ENCODE measurements around the gene ANKRD53. TPM values are rescaled to one million over a fixed set of nuclear protein-coding genes. Genes with fewer than 3 reads are reported as not detected.
A peak's percentile ranks its signal among the peaks of the same experiment; 100 is the strongest.

The ANKRD53 gene
- total RNA-seq = 0.31 TPM

- DNase-seq = peak; percentile 54
Measured at GRCh38 chr2:70978341-70979179, at the start of gene ANKRD53. TSS of gene ANKRD53 (plus strand) at chr2:70978630. CDS start at chr2:70978646, 16 bp downstream.

GRCh38 chr2:70930371-70931329, 47.8 kb upstream of the ANKRD53 start:
- no peak for DNase-seq

- no peak for DNase-seq
Measured at GRCh38 chr2:70931376-70932000, 46.9 kb upstream of the ANKRD53 start.

GRCh38 chr2:70932631-70933230, 45.7 kb upstream of the ANKRD53 start:
- peak; percentile 47 for DNase-seq

- no peak for DNase-seq
Measured at GRCh38 chr2:70934981-70935380, 43.4 kb upstream of the ANKRD53 start.

GRCh38 chr2:70935468-70936164, 42.8 kb upstream of the ANKRD53 start, which contains the start of gene ATP6V1B1:
TSS of gene ATP6V1B1 (plus strand) at chr2:70935900. CDS start at chr2:70935955, 55 bp downstream.
- DNase-seq = no peak

- no peak for DNase-seq
Measured at GRCh38 chr2:70936165-70936978, 42.1 kb upstream of the ANKRD53 start.

- DNase-seq = no peak
Measured at GRCh38 chr2:70936979-70937811, 41.2 kb upstream of the ANKRD53 start.

GRCh38 chr2:70937866-70938585, 40.4 kb upstream of the ANKRD53 start:
- DNase-seq = no peak

- DNase-seq = no peak
Measured at GRCh38 chr2:70938586-70938950, 39.9 kb upstream of the ANKRD53 start.

- no peak for DNase-seq
Measured at GRCh38 chr2:70939001-70939838, 39.2 kb upstream of the ANKRD53 start.

GRCh38 chr2:70939839-70940580, 38.4 kb upstream of the ANKRD53 start:
- no peak for DNase-seq

- DNase-seq = no peak
Measured at GRCh38 chr2:70941186-70941585, 37.2 kb upstream of the ANKRD53 start.

GRCh38 chr2:70941701-70942100, 36.7 kb upstream of the ANKRD53 start:
- DNase-seq = no peak

- DNase-seq = peak; percentile 74
Measured at GRCh38 chr2:70942396-70943204, 35.8 kb upstream of the ANKRD53 start.

GRCh38 chr2:70943205-70943871, 35.1 kb upstream of the ANKRD53 start:
- DNase-seq = no peak

All from tongue (tissue), 2 donors.